IMR-90 (cell line): Measurements from ENCODE around the gene PTX3. TPM values are rescaled to one million over a fixed set of nuclear protein-coding genes. Genes with fewer than 3 reads are reported as not detected.

Source experiments
- ATAC-seq: fragments of 200-7000 bp; cut with Tn5 transposase; 2 replicates; pipeline ENCODE4 v1.9.1; 2020; ENCODE audit warnings: low read depth, mild to moderate bottlenecking, moderate library complexity
- BruUV-seq: library from RNA; stranded (reverse); fragments of 400-500 nt; replicated peaks from 2 replicates; lab custom pipeline; 2021; lab: Mats Ljungman, UMichigan
- CTCF ChIA-PET: fragments of 300-600 bp; formaldehyde crosslinking; extraction: SDS; loops from one replicate; lab custom pipeline; 2021; ENCODE audit warnings: antibody characterized with exemption; lab: Yijun Ruan, JAX
- POLR2A ChIA-PET: fragments of 300-600 bp; sonication (Branson Sonifier 250); formaldehyde crosslinking; loops from one replicate; lab custom pipeline; 2022; ENCODE audit warnings: antibody characterized with exemption; ENCODE audit not compliant: unreplicated experiment; lab: Charles Lee
- DNase-seq: peaks from one replicate; pipeline ENCODE4 v3.0.0; 2013
- H2AFZ ChIP-seq: replicated peaks from 2 replicates; pipeline ENCODE3; 2013; ENCODE audit warnings: low read length, mild to moderate bottlenecking; ENCODE audit not compliant: poor library complexity
- H2AK5ac ChIP-seq: 2 replicates; pipeline ENCODE4 v1.6.1; 2013; ENCODE audit warnings: low read depth, low read length, inconsistent platforms
- H2AK9ac ChIP-seq: replicated peaks from 2 replicates; pipeline ENCODE3; 2013; ENCODE audit warnings: mild to moderate bottlenecking, low read depth, low read length, moderate library complexity; ENCODE audit not compliant: poor library complexity
- H2BK120ac ChIP-seq: 2 replicates; pipeline ENCODE4 v1.6.1; 2013; ENCODE audit warnings: low read depth, low read length, inconsistent platforms
- H2BK15ac ChIP-seq: 3 replicates; pipeline ENCODE4 v1.6.1; 2013; ENCODE audit warnings: low read depth, low read length, inconsistent platforms
- H2BK20ac ChIP-seq: 2 replicates; pipeline ENCODE4 v1.6.1; 2013; ENCODE audit warnings: low read depth, mild to moderate bottlenecking, inconsistent platforms, low read length, moderate library complexity
- H2BK5ac ChIP-seq: 2 replicates; pipeline ENCODE4 v1.6.1; 2013; ENCODE audit warnings: mild to moderate bottlenecking, low read depth, low read length, inconsistent platforms; ENCODE audit not compliant: poor library complexity, severe bottlenecking
- H3K14ac ChIP-seq: replicated peaks from 2 replicates; pipeline ENCODE4 v1.6.1; 2013; ENCODE audit warnings: low read depth, low read length, inconsistent platforms
- H3K18ac ChIP-seq: 2 replicates; pipeline ENCODE4 v1.6.1; 2013; ENCODE audit warnings: low read depth, low read length, control low read depth
- H3K23ac ChIP-seq: 2 replicates; pipeline ENCODE4 v1.6.1; 2013; ENCODE audit warnings: low read depth, low read length, inconsistent platforms
- H3K27ac ChIP-seq: 2 replicates; pipeline ENCODE4 v1.5.1; 2013; ENCODE audit warnings: mild to moderate bottlenecking, control low read depth, low read length; ENCODE audit not compliant: insufficient read depth
- H3K27me3 ChIP-seq: 2 replicates; pipeline ENCODE4 v1.6.1; 2013; ENCODE audit warnings: low read length; ENCODE audit not compliant: control insufficient read depth, insufficient read depth
- H3K36me3 ChIP-seq: 2 replicates; pipeline ENCODE4 v1.6.1; 2013; ENCODE audit warnings: low read length, mixed read lengths; ENCODE audit not compliant: control insufficient read depth, insufficient read depth
- H3K4ac ChIP-seq: 2 replicates; pipeline ENCODE4 v1.6.1; 2013; ENCODE audit warnings: low read depth, low read length, inconsistent platforms
- H3K4me1 ChIP-seq: 2 replicates; pipeline ENCODE4 v1.6.1; 2013; ENCODE audit warnings: low read length, mixed read lengths; ENCODE audit not compliant: control insufficient read depth, insufficient read depth
- H3K4me2 ChIP-seq: 2 replicates; pipeline ENCODE4 v1.6.1; 2013; ENCODE audit warnings: low read depth, mild to moderate bottlenecking, control low read depth, low read length, moderate library complexity
- H3K4me3 ChIP-seq: 2 replicates; pipeline ENCODE4 v1.5.1; 2013; ENCODE audit warnings: low read depth, mild to moderate bottlenecking, control low read depth, low read length, moderate library complexity; ENCODE audit not compliant: insufficient read depth
- H3K56ac ChIP-seq: 2 replicates; pipeline ENCODE4 v1.6.1; 2013; ENCODE audit warnings: low read length, inconsistent platforms; ENCODE audit not compliant: insufficient read depth; ENCODE audit errors: extremely low read depth
- H3K79me1 ChIP-seq, 2 experiments: 2 replicates each; pipeline ENCODE4 v1.6.1; 2013; ENCODE audit warnings: low read length in 2 of 2, inconsistent platforms in 1 of 2, low read depth in 1 of 2
- H3K9ac ChIP-seq: 2 replicates; pipeline ENCODE4 v1.6.1; 2013; ENCODE audit warnings: low read depth, low read length, control low read depth
- H3K9me1 ChIP-seq: 2 replicates; pipeline ENCODE4 v1.6.1; 2013; ENCODE audit warnings: low read length, inconsistent platforms; ENCODE audit not compliant: insufficient read depth
- H3K9me3 ChIP-seq: 2 replicates; pipeline ENCODE4 v1.6.1; 2013; ENCODE audit warnings: low read length; ENCODE audit not compliant: control insufficient read depth, insufficient read depth
- H4K20me1 ChIP-seq: 2 replicates; pipeline ENCODE4 v1.6.1; 2013; ENCODE audit warnings: low read length, inconsistent platforms; ENCODE audit not compliant: insufficient read depth
- H4K5ac ChIP-seq: 2 replicates; pipeline ENCODE4 v1.6.1; 2013; ENCODE audit warnings: mild to moderate bottlenecking, low read depth, low read length, control low read depth
- H4K8ac ChIP-seq, 2 experiments: 2 replicates each; pipeline ENCODE4 v1.6.1; 2013; ENCODE audit warnings: low read depth in 2 of 2, low read length in 2 of 2, control low read depth in 1 of 2, inconsistent platforms in 1 of 2
- H4K91ac ChIP-seq: 2 replicates; pipeline ENCODE4 v1.6.1; 2013; ENCODE audit warnings: low read depth, low read length, inconsistent platforms; ENCODE audit not compliant: insufficient read depth
- BHLHE40 ChIP-seq: fragments of 150-350 bp; IDR thresholded peaks from 2 replicates; pipeline ENCODE4 v1.6.1; 2016; ENCODE audit warnings: mild to moderate bottlenecking, low read depth, low read length
- CHD1 ChIP-seq: IDR thresholded peaks from 2 replicates; pipeline ENCODE4 v1.6.1; 2012; ENCODE audit warnings: low read depth, low read length, improper control_type of control experiment
- FOS ChIP-seq: fragments of 150-350 bp; IDR thresholded peaks from 2 replicates; pipeline ENCODE4 v1.6.1; 2016; ENCODE audit warnings: low read depth, low read length
- POLR2A ChIP-seq: IDR thresholded peaks from 2 replicates; pipeline ENCODE4 v1.6.1; 2012; ENCODE audit warnings: mild to moderate bottlenecking, low read depth, low read length
- RAD21 ChIP-seq: IDR thresholded peaks from 2 replicates; pipeline ENCODE4 v1.6.1; 2012; ENCODE audit warnings: low read length, improper control_type of control experiment
- SMC3 ChIP-seq: fragments of 150-350 bp; IDR thresholded peaks from 2 replicates; pipeline ENCODE4 v1.6.1; 2016; ENCODE audit warnings: low read depth, mild to moderate bottlenecking, antibody characterized with exemption, low read length, moderate library complexity
- USF2 ChIP-seq: fragments of 150-350 bp; IDR thresholded peaks from 2 replicates; pipeline ENCODE4 v1.6.1; 2017; ENCODE audit warnings: mild to moderate bottlenecking, antibody characterized with exemption, low read length, low read depth
- WGBS, 2 experiments: methylation state at CpG; one replicate each; pipeline versions ENCODE4 v1.1.5 to v1.1.7; 2013; ENCODE audit warnings: missing lambda C conversion rate in 2 of 2; ENCODE audit not compliant: insufficient read length in 1 of 2; ENCODE audit errors: extremely low coverage in 2 of 2; 5-methylcytosine and 5-hydroxymethylcytosine counted together
- dilution Hi-C: fragments of 300-500 bp; cut with HindIII; formaldehyde crosslinking; loops from one replicate; pipeline ENCODE4 v1.14.3; 2018; ENCODE audit warnings: low sequenced_read_pairs; ENCODE audit not compliant: unreplicated experiment
- in situ Hi-C: fragments of 300-500 bp; cut with MboI; formaldehyde crosslinking; loops from 3 replicates; pipeline ENCODE4 v1.14.3; 2019; ENCODE audit warnings: low sequenced_read_pairs, inconsistent platforms, mixed read lengths
- intact Hi-C: fragments of 100-400 bp; cut with micrococcal nuclease; formaldehyde crosslinking; loops from 2 replicates; pipeline ENCODE4 v1.10.0; 2022
- polyA plus RNA-seq, 3 experiments: library from polyadenylated mRNA; depleted of rRNA; stranded (reverse); fragments of >200 nt; gene quantifications; 2 replicates each; pipeline ENCODE4 v1.2.3, GENCODE V29; 2012; ENCODE audit warnings: low replicate concordance in 1 of 3
- total RNA-seq: library from RNA; depleted of rRNA; stranded (reverse); fragments of >200 nt; gene quantifications from 2 replicates; pipeline ENCODE4 v1.2.3, GENCODE V29; 2012
- TF ChIP-seq, protein P1 (sequence below): fragments of 150-350 bp; IDR thresholded peaks from 2 replicates; pipeline ENCODE4 v1.6.1; 2016; ENCODE audit warnings: low read depth, mild to moderate bottlenecking, low read length, moderate library complexity, borderline replicate concordance

PTX3 gene
- total and polyA plus RNA-seq, 2 of the 4 experiments (the other 2 are of a cell fraction), result 97.9 to 135 TPM

DNA sequence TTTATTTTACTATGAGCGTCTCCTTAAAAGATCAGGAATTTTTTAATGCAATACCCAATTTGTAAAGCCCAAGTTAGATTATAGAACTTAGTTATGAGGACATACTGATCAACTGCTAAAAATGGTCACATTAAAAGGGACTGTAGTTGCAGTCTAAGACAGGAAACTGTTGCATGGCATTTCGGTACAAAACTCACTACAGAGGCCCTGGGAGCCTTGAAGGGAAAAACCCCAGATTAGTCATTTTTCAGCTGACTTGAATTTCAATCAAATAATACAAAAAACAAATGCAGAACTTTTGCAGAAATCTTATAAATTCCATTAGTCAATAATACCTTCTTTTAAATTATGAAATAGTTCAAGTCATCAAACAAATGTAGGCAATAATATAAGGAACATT lies 6.9 kb upstream of the PTX3 start:
- no peak overlapping the region for H4K91ac ChIP-seq
- no peaks in the 10 kb centered on the region for H3K79me1 ChIP-seq
- H3K4me1 ChIP-seq, result peaks cover 1% of the 10 kb centered on the region; the same call in 1 of the 2 replicates
- dilution Hi-C loops (no loop called here), intact Hi-C loops (no loop called here), in situ Hi-C loops (no loop called here)
- no peak overlapping the region for H3K4ac ChIP-seq
- no peak overlapping the region for H2AFZ ChIP-seq
- H3K36me3 ChIP-seq, result no peaks in the 10 kb centered on the region
- H3K18ac ChIP-seq, result no peak overlapping the region
- no peak overlapping the region for H2BK15ac ChIP-seq
- no peak overlapping the region for H3K27ac ChIP-seq
- TF ChIP-seq RAD21, result no peak
- TF ChIP-seq USF2, result no peak
- TF ChIP-seq SMC3, result no peak
- no peak for TF ChIP-seq BHLHE40
- TF ChIP-seq CHD1, result no peak
- TF ChIP-seq FOS, result no peak
- TF ChIP-seq, protein P1, sequence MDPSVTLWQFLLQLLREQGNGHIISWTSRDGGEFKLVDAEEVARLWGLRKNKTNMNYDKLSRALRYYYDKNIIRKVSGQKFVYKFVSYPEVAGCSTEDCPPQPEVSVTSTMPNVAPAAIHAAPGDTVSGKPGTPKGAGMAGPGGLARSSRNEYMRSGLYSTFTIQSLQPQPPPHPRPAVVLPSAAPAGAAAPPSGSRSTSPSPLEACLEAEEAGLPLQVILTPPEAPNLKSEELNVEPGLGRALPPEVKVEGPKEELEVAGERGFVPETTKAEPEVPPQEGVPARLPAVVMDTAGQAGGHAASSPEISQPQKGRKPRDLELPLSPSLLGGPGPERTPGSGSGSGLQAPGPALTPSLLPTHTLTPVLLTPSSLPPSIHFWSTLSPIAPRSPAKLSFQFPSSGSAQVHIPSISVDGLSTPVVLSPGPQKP, result no peak
- TF ChIP-seq POLR2A, result no peak
- DNase-seq, result peak; percentile 51
- no peaks in the 10 kb centered on the region for H4K20me1 ChIP-seq
- peak overlapping the region; percentile 33 for H2BK5ac ChIP-seq
- no peak overlapping the region for H4K8ac ChIP-seq
- ChIA-PET CTCF (no interaction called here), POLR2A (no interaction called here)
- no TSS peak for BruUV-seq
- H3K27me3 ChIP-seq, result no peaks in the 10 kb centered on the region
- H3K23ac ChIP-seq, result no peak overlapping the region
- no peaks in the 10 kb centered on the region for H3K9me3 ChIP-seq
- no peak overlapping the region for H3K14ac ChIP-seq
- ATAC-seq, result peak; percentile 46; the same call in 1 of the 2 replicates
- no peak overlapping the region for H2AK5ac ChIP-seq
- no peak overlapping the region for H3K56ac ChIP-seq
- H2BK120ac ChIP-seq, result no peak overlapping the region
- no peak overlapping the region for H4K5ac ChIP-seq
- no CpG with 5 or more reads among the region's 2 CpGs for whole genome bisulfite sequencing, 2 experiments
- H2BK20ac ChIP-seq, result peak overlapping the region; percentile 32; the same call in 1 of the 2 replicates
- H3K9ac ChIP-seq, result no peak overlapping the region
- no peak overlapping the region for H3K4me2 ChIP-seq
- H3K9me1 ChIP-seq, result no peaks in the 10 kb centered on the region
- H3K4me3 ChIP-seq, result no peak overlapping the region
- no peak overlapping the region for H2AK9ac ChIP-seq
